Measurements from ENCODE around the gene RBMS3.

DNA sequence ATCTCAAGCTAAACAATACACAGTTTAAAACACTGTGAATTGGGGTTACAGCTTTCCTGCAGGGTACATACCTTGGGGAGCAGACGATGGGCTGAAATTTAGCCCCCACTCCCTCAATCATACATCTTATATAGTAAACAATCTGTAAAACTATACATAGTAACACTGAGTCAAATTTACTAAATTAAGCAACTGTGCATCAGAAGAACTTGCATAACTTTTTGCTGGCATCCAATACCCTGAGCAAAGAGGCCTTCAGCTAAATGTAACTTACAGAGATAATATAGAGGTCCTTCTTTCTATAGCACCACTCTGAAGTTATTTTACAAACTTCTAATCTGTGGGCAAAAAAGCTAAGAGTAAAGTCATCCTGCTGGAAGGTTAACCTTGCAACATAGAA is 721.9 kb downstream of the RBMS3 start:
- TF ChIP-seq CTCF (IDR thresholded peaks at IDR 0.05) = no peak
- TF ChIP-seq POLR2A (IDR thresholded peaks at IDR 0.05) = no peak
